ENCODE data around the gene PPL.

GRCh38 chr16:4976611-4977145 lies 39.7 kb upstream of the PPL start:
- TF ChIP-seq CTCF (IDR thresholded peaks at IDR 0.05; ENCODE audit: low read length) (no peak), EZH2 (IDR thresholded peaks at IDR 0.05; ENCODE audit: borderline replicate concordance, low read length) (no peak)

All from OCI-LY1 (cell line).